Left ventricle myocardium inferior (tissue), 1 donor: ENCODE results near the gene SUMO3. TPM values are rescaled to one million over a fixed set of nuclear protein-coding genes. Genes with fewer than 3 reads are reported as not detected.

Experiments used
- DNase-seq: peaks from one replicate; pipeline ENCODE4 v3.0.0-alpha.2; 2020
- H3K27ac ChIP-seq: fragments of 200-600 bp; replicated peaks from 2 replicates; pipeline ENCODE4 v1.8.0; 2021
- H3K27me3 ChIP-seq: fragments of 200-600 bp; 2 replicates; pipeline ENCODE4 v1.8.0; 2021; ENCODE audit warnings: low read depth
- H3K36me3 ChIP-seq: fragments of 200-600 bp; 2 replicates; pipeline ENCODE4 v1.8.0; 2021
- H3K4me1 ChIP-seq: fragments of 200-600 bp; 2 replicates; pipeline ENCODE4 v1.8.0; 2021
- H3K4me3 ChIP-seq: fragments of 200-600 bp; 2 replicates; pipeline ENCODE4 v1.8.0; 2021; ENCODE audit warnings: mild to moderate bottlenecking, moderate library complexity
- H3K9me3 ChIP-seq: fragments of 200-600 bp; replicated peaks from 2 replicates; pipeline ENCODE4 v1.8.0; 2021
- CTCF ChIP-seq: fragments of 200-600 bp; IDR thresholded peaks from 2 replicates; pipeline ENCODE4 v1.8.0; 2021; ENCODE audit warnings: antibody characterized with exemption, mild to moderate bottlenecking, borderline replicate concordance
- intact Hi-C: fragments of 100-400 bp; cut with micrococcal nuclease; formaldehyde crosslinking; loops from one replicate; pipeline ENCODE4 v1.11.0; 2022
- total RNA-seq: library from RNA; stranded (reverse); fragmentation: NEBNext Ultra II Directional; extraction: Animal tissue kit (Norgen Biotek cat#: 25700); gene quantifications from one replicate; pipeline ENCODE4 v1.2.1, GENCODE V29; 2021
- donor health status: DM: no; HTN: yes; CAD: no; lungs with severe emphysema.

The SUMO3 gene
- total RNA-seq, 1 donor from 2014 or later: 75.5 TPM

GRCh38 chr21:44831227-44831860 is 13.5 kb upstream of the SUMO3 start:
- intact Hi-C loops: no loop called here
- Histone ChIP-seq H3K4me1 (peaks cover under 1% of the 10 kb centered on the region), H3K4me3 (no peak overlapping the region), H3K27ac (no peak overlapping the region), H3K9me3 (peaks cover 25% of the 10 kb centered on the region), H3K36me3 (no peaks in the 10 kb centered on the region), H3K27me3 (no peaks in the 10 kb centered on the region)
- TF ChIP-seq CTCF: no peak
- no peak for DNase-seq

- Histone ChIP-seq H3K36me3 (no peaks in the 10 kb centered on the region), H3K4me1 (no peaks in the 10 kb centered on the region), H3K27me3 (no peaks in the 10 kb centered on the region), H3K27ac (no peak overlapping the region), H3K9me3 (peaks cover 25% of the 10 kb centered on the region), H3K4me3 (no peak overlapping the region)
- DNase-seq: no peak
- no peak for TF ChIP-seq CTCF
- intact Hi-C loops: no loop called here
These were observed 11.7 kb upstream of the SUMO3 start for GRCh38 chr21:44829507-44830092.

GRCh38 chr21:44828362-44829056 is 10.6 kb upstream of the SUMO3 start:
- intact Hi-C loops: no loop called here
- Histone ChIP-seq H3K4me1 (no peaks in the 10 kb centered on the region), H3K4me3 (no peak overlapping the region), H3K9me3 (peaks cover 29% of the 10 kb centered on the region), H3K27ac (no peak overlapping the region), H3K27me3 (no peaks in the 10 kb centered on the region), H3K36me3 (no peaks in the 10 kb centered on the region)
- DNase-seq: no peak
- TF ChIP-seq CTCF: no peak

- TF ChIP-seq CTCF: no peak
- Histone ChIP-seq H3K4me1 (peaks cover 7% of the 10 kb centered on the region), H3K4me3 (no peak overlapping the region), H3K27ac (no peak overlapping the region), H3K36me3 (no peaks in the 10 kb centered on the region), H3K9me3 (peaks cover 60% of the 10 kb centered on the region), H3K27me3 (no peaks in the 10 kb centered on the region)
- intact Hi-C loops: no loop called here
- DNase-seq: no peak
These were observed 5.4 kb upstream of the SUMO3 start for GRCh38 chr21:44823179-44823660.

GRCh38 chr21:44822484-44823178 is 4.8 kb upstream of the SUMO3 start:
- intact Hi-C loops: no loop called here
- H3K9me3 ChIP-seq: peaks cover 54% of the 10 kb centered on the region
- peaks cover 8% of the 10 kb centered on the region for H3K4me1 ChIP-seq
- TF ChIP-seq CTCF: no peak
- no peaks in the 10 kb centered on the region for H3K27me3 ChIP-seq
- no peak overlapping the region for H3K27ac ChIP-seq
- no peaks in the 10 kb centered on the region for H3K36me3 ChIP-seq
- H3K4me3 ChIP-seq: no peak overlapping the region
- DNase-seq: no peak
